ENCODE data around the gene SORT1. TPM values are rescaled to one million over a fixed set of nuclear protein-coding genes. Genes with fewer than 3 reads are reported as not detected.

SORT1 gene
- total and polyA plus RNA-seq, 8 donors, result 39.4 to 165 (median 46.7) TPM

DNA sequence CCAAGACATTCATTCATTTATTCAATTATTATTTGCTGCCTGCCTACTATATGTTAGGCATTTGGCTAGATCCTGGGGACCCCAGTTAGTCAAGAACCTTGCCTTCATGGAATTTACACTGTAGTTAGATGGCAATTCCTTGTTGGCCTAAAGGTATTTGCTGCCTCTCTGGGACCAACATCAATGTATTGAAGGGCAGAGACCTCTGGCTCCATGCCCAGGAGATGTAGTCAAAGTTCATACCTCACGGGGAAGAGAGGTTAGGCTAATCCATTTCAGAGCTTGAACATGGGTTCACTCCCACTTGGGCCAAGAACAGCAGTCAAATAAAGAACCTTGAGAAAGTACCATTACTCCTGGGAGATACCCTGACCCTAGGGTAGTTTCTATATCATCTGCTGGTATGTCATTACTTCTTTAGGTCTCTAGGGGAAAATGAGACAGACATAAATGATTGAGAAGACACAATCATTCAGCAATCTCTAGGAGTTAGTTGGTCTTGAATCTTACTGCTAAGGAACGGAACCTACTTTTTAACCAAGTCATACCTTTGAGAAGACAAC is 32.0 kb downstream of the SORT1 start:
- Histone ChIP-seq H3K27me3 (no peaks in the 10 kb centered on the region), H3K36me3 (peaks cover 0 to 32% of the 10 kb centered on the region in 2 donors), H3K27ac (no peak overlapping the region), H3K9me3 (no peaks in the 10 kb centered on the region), H3K4me3 (no peak overlapping the region), H3K4me1 (peaks cover 9 to 32% of the 10 kb centered on the region in 2 donors)
- intact Hi-C loops (cut with DNase I), result no loop called here
- TF ChIP-seq, protein P1, sequence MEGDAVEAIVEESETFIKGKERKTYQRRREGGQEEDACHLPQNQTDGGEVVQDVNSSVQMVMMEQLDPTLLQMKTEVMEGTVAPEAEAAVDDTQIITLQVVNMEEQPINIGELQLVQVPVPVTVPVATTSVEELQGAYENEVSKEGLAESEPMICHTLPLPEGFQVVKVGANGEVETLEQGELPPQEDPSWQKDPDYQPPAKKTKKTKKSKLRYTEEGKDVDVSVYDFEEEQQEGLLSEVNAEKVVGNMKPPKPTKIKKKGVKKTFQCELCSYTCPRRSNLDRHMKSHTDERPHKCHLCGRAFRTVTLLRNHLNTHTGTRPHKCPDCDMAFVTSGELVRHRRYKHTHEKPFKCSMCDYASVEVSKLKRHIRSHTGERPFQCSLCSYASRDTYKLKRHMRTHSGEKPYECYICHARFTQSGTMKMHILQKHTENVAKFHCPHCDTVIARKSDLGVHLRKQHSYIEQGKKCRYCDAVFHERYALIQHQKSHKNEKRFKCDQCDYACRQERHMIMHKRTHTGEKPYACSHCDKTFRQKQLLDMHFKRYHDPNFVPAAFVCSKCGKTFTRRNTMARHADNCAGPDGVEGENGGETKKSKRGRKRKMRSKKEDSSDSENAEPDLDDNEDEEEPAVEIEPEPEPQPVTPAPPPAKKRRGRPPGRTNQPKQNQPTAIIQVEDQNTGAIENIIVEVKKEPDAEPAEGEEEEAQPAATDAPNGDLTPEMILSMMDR (IDR thresholded peaks at IDR 0.05), result no peak
- ATAC-seq (no peak), DNase-seq (no peak)

DNA sequence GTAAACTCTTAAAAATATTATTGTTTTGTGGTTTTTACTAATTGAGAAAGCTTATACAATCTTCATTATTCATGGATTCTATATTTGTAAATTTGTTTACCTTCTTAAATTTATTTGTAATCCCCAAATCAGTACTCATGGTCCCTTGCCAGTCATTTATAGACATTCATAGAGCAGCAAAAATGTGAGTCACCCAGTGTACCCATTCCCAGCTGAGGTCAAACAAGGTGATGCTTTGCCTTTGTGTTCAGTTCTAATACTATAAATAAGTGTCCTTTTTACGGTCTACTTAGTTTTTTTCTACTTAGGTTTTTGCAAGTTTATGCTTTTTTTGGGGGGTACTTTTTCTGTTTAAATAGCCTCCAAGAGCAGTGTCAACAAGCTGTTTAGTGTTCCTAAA is 36.1 kb downstream of the SORT1 start:
- H3K36me3 ChIP-seq, result peaks cover 0 to 17% of the 10 kb centered on the region in 2 donors
- peaks cover 0 to 9% of the 10 kb centered on the region in 2 donors for H3K4me1 ChIP-seq
- intact Hi-C loops (cut with DNase I), result no loop called here
- no peaks in the 10 kb centered on the region for H3K9me3 ChIP-seq
- ATAC-seq (peak; percentile 25), DNase-seq (no peak)
- H3K27me3 ChIP-seq, result no peaks in the 10 kb centered on the region
- TF ChIP-seq, protein P1 (IDR thresholded peaks at IDR 0.05), result no peak
- no peak overlapping the region for H3K27ac ChIP-seq
- no peak overlapping the region for H3K4me3 ChIP-seq

DNA sequence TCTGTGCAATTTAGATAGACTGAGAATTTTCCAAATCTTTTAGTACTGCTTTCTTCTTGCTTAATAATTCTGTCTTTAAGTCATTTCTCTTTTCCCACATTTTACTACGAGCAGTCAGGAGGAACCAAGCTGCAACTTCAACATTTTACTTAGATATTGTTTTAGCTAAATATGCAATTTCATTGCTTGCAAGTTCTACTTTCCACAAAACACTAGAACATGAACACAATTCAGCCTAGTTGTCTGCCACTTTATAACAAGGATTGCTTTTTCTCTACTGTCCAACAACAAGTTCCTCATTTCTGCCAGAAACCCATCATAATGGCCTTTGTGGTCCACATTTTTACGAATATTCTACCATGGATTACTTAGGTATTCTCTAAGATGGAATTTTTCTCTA is 36.6 kb downstream of the SORT1 start:
- peaks cover 0 to 12% of the 10 kb centered on the region in 2 donors for H3K36me3 ChIP-seq
- no peak overlapping the region for H3K4me3 ChIP-seq
- no peak for DNase-seq
- H3K27ac ChIP-seq, result no peak overlapping the region
- peaks cover 0 to 9% of the 10 kb centered on the region in 2 donors for H3K4me1 ChIP-seq
- TF ChIP-seq, protein P1 (IDR thresholded peaks at IDR 0.05), result no peak
- intact Hi-C loops (cut with DNase I), result no loop called here
- no peak for ATAC-seq
- H3K27me3 ChIP-seq, result no peaks in the 10 kb centered on the region
- H3K9me3 ChIP-seq, result no peaks in the 10 kb centered on the region

DNA sequence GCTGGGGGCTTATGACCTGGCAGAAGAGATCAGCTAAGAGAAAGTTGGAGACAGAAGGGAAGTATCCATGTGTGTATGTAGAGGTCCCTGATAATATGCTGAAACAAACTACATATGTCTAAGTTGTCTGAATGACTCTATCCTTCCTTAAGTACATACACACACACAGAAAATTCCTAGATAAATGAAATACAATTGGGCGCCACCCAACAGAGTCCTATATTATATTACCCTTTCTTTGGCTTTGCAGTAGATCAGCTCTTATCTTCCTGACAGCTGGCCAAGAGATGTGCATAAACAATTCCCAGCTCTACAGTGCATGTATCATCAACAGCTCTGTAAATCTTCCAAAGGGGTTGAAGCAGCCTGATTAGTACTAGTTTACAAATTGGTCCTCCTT is 40.1 kb downstream of the SORT1 start:
- intact Hi-C loops (cut with DNase I), result no loop called here
- TF ChIP-seq, protein P1 (IDR thresholded peaks at IDR 0.05), result no peak
- H3K27me3 ChIP-seq, result no peaks in the 10 kb centered on the region
- peaks cover 0 to 20% of the 10 kb centered on the region in 2 donors for H3K36me3 ChIP-seq
- H3K4me3 ChIP-seq, result no peak overlapping the region
- ATAC-seq (no peak), DNase-seq (peak in 2 of 4 donors; percentile 49 to 65)
- H3K9me3 ChIP-seq, result no peaks in the 10 kb centered on the region
- H3K4me1 ChIP-seq, result peaks cover 0 to 9% of the 10 kb centered on the region in 2 donors
- no peak overlapping the region for H3K27ac ChIP-seq

DNA sequence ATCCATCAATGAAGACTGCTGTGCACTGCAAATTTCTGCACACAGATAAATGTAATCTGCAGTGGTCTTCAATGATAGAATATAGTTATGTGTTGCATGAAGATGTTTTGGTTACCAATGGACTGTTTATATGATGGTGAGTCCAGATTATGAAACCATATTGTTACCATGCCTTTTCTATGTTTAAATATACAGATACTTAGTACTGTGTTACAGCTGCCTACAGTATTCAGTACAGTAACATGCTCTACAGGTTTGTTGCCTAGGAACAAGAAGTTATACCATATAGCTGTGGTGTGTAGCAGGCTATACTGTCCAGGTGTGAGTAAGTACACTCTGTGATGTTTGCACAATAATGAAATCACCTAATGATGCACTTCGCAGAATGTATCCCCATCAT is 40.8 kb downstream of the SORT1 start:
- intact Hi-C loops (cut with DNase I), result no loop called here
- Histone ChIP-seq H3K36me3 (peaks cover 0 to 27% of the 10 kb centered on the region in 2 donors), H3K27me3 (no peaks in the 10 kb centered on the region), H3K4me3 (no peak overlapping the region), H3K4me1 (peaks cover 0 to 14% of the 10 kb centered on the region in 2 donors), H3K9me3 (no peaks in the 10 kb centered on the region), H3K27ac (no peak overlapping the region)
- DNase-seq, result peak in 1 of 4 donors; percentile 46
- TF ChIP-seq, protein P1 (IDR thresholded peaks at IDR 0.05), result no peak
- ATAC-seq, result no peak

Data from left lung (tissue), 10 donors.